ENCODE results near the gene SEC16A.

SEC16A gene

DNA sequence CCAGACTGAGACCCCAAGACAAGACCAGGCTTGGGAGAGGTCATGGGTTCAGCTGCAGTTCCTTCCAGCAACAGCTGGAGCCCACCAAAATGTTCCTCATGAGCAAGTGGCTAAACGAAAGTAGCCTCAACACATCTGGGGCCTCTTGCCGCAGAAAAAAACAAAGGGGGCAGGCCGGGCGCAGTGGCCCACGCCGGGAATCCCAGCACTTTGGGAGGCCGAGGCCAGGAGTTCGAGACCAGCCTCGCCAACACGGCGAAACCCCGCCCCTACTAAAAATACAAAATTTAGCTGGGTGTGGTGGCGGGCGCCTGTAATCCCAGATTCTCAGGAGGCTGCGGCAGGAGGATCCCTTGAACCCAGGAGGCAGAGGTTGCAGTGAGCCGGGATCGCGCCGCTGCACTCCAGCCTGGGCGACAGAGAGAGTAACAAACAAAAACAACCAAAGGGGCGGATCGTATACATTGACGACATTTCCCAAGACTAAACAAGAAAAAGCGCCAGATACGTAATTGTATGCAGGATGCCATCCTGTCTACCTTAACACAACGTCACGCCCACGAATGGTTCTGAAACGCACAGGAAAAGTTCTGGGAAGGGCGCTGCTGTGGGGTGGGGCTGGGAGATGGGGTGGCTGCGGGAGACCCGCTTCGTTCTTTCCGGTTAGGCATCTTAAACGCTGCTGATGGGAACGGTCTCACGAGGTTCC, 44.8 kb downstream of the SEC16A start:
- H3K9me3 ChIP-seq, result no peaks in the 10 kb centered on the region
- H3K4me1 ChIP-seq (ENCODE audit: control insufficient read depth in 1 of 2, insufficient read depth in 1 of 2, low read depth in 1 of 2, low read length in 1 of 2), result peaks cover 15 to 16% of the 10 kb centered on the region in 2 experiments
- peaks cover 32% of the 10 kb centered on the region for H3K36me3 ChIP-seq
- TF ChIP-seq, protein P1, sequence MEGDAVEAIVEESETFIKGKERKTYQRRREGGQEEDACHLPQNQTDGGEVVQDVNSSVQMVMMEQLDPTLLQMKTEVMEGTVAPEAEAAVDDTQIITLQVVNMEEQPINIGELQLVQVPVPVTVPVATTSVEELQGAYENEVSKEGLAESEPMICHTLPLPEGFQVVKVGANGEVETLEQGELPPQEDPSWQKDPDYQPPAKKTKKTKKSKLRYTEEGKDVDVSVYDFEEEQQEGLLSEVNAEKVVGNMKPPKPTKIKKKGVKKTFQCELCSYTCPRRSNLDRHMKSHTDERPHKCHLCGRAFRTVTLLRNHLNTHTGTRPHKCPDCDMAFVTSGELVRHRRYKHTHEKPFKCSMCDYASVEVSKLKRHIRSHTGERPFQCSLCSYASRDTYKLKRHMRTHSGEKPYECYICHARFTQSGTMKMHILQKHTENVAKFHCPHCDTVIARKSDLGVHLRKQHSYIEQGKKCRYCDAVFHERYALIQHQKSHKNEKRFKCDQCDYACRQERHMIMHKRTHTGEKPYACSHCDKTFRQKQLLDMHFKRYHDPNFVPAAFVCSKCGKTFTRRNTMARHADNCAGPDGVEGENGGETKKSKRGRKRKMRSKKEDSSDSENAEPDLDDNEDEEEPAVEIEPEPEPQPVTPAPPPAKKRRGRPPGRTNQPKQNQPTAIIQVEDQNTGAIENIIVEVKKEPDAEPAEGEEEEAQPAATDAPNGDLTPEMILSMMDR (IDR thresholded peaks at IDR 0.05), result no peak
- no peak overlapping the region for H3K27ac ChIP-seq
- peak overlapping the region in 1 of 2 experiments; percentile 85 for H3K4me3 ChIP-seq (ENCODE audit: low read depth in 1 of 2, low read length in 1 of 2)
- peaks cover 22% of the 10 kb centered on the region for H3K27me3 ChIP-seq

DNA sequence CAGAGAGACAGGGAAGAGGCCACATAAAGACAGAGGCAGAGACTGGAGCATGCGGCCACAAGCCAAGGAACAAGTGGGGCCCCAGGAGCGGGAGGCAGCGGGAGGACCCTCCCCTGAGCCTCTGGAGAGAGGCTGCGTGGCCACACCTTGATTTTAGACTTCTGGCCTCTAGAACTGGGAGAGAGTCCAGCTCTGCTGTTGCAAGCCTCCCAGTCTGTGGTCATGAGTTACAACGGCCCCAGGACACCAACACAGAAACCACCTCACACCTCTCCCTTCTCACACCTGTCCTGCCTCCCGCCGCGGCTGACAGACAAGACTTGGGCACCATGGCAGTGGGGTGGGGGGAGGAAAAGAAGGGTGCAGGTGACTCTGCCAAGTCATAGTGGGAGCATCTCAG, 45.4 kb downstream of the SEC16A start:
- TF ChIP-seq, protein P1 (IDR thresholded peaks at IDR 0.05), result no peak
- H3K27me3 ChIP-seq, result peaks cover 22% of the 10 kb centered on the region
- peaks cover 15 to 16% of the 10 kb centered on the region in 2 experiments for H3K4me1 ChIP-seq (ENCODE audit: control insufficient read depth in 1 of 2, insufficient read depth in 1 of 2, low read depth in 1 of 2, low read length in 1 of 2)
- H3K4me3 ChIP-seq (ENCODE audit: low read depth in 1 of 2, low read length in 1 of 2), result no peak overlapping the region
- no peaks in the 10 kb centered on the region for H3K9me3 ChIP-seq
- H3K36me3 ChIP-seq, result peaks cover 26% of the 10 kb centered on the region
- no peak overlapping the region for H3K27ac ChIP-seq

DNA sequence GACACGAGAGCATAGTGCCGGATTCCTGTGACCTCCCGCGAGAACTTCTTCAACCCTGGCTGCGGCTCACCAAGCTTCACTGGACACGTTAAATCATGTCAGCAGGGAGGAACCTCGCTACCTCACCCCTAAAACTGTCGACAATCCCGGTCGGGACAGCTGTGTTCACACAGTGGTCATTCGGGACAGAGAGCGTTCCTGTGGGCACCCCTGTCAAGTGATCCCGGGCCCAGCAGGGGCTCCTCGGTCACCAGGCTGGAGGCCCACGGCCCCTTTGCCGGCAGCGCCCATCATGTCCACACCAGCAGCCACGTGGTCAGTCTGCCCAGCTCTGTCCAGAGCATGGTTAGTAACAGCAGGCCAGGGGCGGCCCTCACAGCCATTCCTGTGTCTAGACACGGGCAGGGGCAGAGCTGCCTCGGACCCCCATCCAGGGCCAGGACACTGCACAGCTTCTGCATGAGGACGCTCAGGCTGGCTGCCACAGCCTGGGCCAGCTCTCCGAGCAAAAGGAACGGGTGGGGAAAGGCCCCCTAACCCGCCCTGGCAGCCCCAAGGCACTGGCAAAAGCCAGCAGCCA, 46.7 kb downstream of the SEC16A start:
- Histone ChIP-seq H3K4me1 (ENCODE audit: control insufficient read depth in 1 of 2, insufficient read depth in 1 of 2, low read depth in 1 of 2, low read length in 1 of 2) (peaks cover 15 to 16% of the 10 kb centered on the region in 2 experiments), H3K9me3 (no peaks in the 10 kb centered on the region), H3K27me3 (peaks cover 22% of the 10 kb centered on the region), H3K27ac (no peak overlapping the region), H3K36me3 (peaks cover 14% of the 10 kb centered on the region), H3K4me3 (ENCODE audit: low read depth in 1 of 2, low read length in 1 of 2) (no peak overlapping the region)
- TF ChIP-seq, protein P1 (IDR thresholded peaks at IDR 0.05), result no peak

DNA sequence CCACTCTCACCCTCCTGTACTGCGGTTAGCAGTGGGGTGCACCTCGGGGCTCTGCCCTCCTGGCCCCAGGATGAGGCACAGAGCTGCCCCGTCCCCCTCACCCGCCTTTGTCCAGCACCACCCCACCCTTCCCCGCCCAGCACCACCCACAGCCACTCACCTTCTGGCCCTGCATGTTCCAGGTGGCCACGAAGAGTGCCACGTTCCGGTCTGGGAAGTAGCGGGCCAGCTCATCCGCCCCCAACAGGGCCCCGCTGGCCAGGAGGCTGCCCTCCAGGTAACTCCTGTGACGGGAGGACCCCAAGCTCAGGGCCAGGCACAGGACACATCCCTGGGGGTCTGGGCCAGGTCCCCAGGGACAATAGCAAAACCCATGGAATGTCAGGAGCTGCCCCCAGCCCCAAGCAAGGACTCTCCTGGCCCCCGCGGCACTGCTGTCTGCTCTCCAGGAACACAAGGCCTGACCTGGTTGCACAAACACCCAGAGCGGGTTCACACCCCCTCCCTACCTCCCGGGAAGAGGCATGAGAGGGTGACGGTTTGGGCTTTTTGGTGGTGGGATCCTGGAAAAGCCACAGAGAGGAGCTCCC, 48.2 kb downstream of the SEC16A start:
- Histone ChIP-seq H3K27me3 (peaks cover 22% of the 10 kb centered on the region), H3K36me3 (peaks cover 12% of the 10 kb centered on the region), H3K4me3 (ENCODE audit: low read depth in 1 of 2, low read length in 1 of 2) (no peak overlapping the region), H3K4me1 (ENCODE audit: control insufficient read depth in 1 of 2, insufficient read depth in 1 of 2, low read depth in 1 of 2, low read length in 1 of 2) (peaks cover 11 to 13% of the 10 kb centered on the region in 2 experiments), H3K27ac (no peak overlapping the region), H3K9me3 (no peaks in the 10 kb centered on the region)
- TF ChIP-seq, protein P1 (IDR thresholded peaks at IDR 0.05), result no peak

DNA sequence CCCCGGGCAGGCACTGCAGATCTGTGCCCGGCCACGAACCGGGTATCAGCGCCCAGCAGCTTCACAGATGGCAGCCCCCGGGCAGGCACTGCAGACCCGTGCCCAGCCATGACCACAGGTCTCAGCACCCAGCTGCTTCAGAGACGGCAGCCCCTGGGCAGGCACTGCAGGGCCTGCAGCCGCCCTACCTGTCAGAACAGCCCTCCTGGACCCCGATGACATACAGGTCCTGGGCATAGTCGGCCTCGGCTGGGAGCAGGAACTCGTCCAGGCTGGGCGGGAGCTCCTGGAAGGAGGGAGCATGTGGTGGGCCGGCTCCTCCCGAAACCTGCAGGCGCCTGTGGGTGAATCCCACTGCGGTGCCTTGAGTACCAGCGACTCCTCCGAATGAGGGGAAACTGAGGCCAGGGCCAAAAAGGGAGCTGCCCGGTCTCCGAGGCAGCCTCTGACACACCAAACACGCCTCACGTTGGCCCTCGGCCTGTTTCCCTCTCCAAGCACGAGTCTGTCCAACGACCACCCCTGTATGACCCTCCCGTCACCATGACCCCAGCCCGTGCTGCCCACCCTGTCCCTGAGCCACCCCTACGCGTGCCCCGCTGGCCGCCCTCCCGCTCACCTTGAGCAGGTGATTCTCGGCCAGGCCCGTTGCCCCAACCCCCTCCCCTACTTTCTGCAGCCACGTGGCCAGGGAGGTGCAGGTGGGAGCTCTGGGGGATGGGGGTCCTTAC, 48.8 kb downstream of the SEC16A start:
- H3K4me3 ChIP-seq (ENCODE audit: low read depth in 1 of 2, low read length in 1 of 2), result no peak overlapping the region
- no peaks in the 10 kb centered on the region for H3K9me3 ChIP-seq
- H3K4me1 ChIP-seq (ENCODE audit: control insufficient read depth in 1 of 2, insufficient read depth in 1 of 2, low read depth in 1 of 2, low read length in 1 of 2), result peaks cover 9 to 10% of the 10 kb centered on the region in 2 experiments
- peaks cover 16% of the 10 kb centered on the region for H3K27me3 ChIP-seq
- peaks cover 19% of the 10 kb centered on the region for H3K36me3 ChIP-seq
- H3K27ac ChIP-seq, result no peak overlapping the region
- TF ChIP-seq, protein P1 (IDR thresholded peaks at IDR 0.05), result no peak
